ENCODE data around the gene NFIA.

Gene NFIA

GRCh38 chr1:61083807-61084440 is 1.6 kb downstream of the NFIA start:
- no peak for DNase-seq (ENCODE audit: low read depth, low spot score)

GRCh38 chr1:61084491-61085031 is 2.2 kb downstream of the NFIA start:
- DNase-seq (ENCODE audit: low read depth, low spot score): no peak

DNA sequence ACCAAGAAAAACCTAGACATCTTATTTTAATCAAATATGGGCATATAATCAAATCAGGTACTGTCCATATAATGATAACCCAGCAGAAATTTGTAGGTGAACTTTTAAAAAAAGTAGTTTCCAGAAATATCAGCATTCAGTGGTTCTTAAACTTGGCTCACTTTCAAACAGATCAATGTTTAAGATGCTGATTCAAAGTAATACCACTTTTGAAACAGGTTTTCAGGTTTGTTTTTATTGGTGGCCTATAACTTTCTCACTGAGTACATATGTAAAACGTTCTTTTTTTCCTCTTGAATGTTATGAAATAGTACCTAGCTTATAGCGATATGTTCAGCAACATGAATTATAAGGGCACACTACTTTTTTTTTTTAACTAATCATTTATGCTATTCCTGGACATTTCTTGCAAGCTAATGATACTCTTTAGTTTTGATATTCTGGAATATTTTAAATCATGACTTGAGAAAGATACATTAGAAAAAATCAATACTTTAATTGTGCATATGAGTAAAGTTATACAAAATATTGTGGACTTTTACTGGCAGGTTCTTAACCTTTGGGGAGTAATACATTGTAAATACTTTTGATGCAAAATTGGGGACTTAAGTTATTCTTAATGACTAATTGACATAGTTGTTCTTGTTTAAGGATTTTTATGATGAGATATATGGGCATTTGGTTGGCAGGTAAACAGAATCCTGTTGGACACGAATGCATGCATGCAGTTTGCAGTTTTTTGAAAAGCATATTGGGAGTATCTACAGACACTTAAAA is 3.0 kb downstream of the NFIA start:
- DNase-seq (ENCODE audit: low read depth, low spot score): no peak

GRCh38 chr1:61085983-61086644 is 3.8 kb downstream of the NFIA start:
- no peak for DNase-seq (ENCODE audit: low read depth, low spot score)

DNA sequence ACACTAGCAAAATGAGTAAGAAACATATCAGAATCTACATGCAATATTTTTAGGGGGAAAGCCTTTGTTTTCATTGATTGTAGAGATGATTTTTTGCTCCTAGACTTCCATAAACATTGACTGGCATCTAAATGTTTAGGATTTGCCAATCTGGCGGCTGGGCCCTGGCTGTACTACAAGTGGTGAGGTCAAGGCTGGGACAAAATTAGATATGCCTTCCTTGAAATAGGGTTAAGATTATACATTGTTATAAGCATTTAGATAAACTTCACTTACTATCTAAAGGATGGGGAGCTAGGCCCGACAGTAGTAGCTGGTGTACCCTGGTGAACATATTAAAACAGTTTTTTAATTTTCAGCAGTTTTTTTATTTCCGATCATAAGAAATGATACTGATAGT is 5.2 kb downstream of the NFIA start:
- DNase-seq (ENCODE audit: low read depth, low spot score): no peak

DNA sequence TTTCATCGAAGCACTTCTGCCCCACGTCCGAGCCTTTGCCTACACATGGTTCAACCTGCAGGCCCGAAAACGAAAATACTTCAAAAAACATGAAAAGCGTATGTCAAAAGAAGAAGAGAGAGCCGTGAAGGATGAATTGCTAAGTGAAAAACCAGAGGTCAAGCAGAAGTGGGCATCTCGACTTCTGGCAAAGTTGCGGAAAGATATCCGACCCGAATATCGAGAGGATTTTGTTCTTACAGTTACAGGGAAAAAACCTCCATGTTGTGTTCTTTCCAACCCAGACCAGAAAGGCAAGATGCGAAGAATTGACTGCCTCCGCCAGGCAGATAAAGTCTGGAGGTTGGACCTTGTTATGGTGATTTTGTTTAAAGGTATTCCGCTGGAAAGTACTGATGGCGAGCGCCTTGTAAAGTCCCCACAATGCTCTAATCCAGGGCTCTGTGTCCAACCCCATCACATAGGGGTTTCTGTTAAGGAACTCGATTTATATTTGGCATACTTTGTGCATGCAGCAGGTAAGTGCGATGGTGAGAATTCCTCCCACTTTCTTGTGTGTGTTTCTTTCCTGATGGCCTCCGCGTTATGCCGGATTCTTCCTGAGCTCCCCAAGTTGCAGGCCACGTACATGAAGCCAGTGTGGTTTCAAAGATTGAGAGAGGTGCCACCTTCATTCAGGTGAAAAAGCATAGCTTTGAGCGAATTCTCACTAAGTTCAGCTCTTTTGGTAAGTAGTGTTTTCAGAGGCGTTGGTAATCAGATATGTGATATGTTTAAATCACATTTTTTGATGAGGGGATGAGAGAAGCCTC is 6.0 kb downstream of the NFIA start:
- no peak for DNase-seq (ENCODE audit: low read depth, low spot score)

GRCh38 chr1:61089338-61089737 is 7.0 kb downstream of the NFIA start:
- no peak for DNase-seq (ENCODE audit: low read depth, low spot score)

DNA sequence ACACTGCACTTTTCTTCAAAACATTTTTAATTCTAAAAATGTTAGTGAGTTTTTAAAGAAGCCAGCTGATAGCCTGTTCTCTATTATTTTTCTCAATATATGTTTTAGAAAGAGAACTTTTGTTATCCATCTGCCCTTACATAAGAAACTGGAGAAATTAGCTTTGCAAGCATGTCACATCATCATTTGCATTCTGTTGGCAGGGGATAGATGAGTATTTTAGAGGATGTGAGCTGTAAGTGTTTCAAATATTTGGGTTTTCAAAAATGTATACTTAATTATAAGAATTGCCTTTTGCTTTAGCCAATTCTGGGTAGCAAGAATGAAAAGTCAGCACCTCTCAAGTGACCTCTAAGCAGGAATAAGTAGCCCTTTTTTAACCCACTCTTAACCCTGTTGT is 7.4 kb downstream of the NFIA start:
- no peak for DNase-seq (ENCODE audit: low read depth, low spot score)

DNA sequence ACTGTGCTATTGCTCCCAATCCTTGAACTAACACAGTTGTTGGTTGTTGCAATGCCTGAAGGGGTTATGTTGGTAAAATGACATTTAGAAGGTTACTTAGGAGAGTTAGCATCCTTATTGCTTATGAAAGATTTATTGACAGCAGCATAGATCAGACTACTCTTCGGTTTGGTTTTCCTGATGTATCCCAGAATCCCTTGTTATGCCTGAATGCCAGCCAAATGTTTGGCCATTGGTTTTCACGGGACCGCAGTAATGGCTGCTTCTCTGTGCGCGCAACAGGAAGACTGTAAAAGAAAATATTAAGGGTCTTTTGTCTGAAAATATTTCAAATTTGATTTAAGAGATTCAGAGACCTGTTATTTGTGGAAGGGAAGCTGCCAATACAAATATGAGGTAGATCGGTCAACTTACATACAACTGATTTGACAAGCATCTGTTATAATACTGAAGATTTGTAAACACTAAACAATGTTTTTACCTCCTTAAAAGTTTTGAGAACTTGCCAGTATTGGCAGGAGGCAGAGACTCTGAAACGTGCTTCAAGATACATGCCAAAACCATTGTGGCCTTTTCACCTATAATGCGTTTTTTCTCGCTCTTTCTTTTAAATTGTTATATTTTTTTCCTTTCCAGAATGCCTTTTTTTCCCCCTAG is 8.3 kb downstream of the NFIA start:
- no peak for DNase-seq (ENCODE audit: low read depth, low spot score)

GRCh38 chr1:61091455-61091854 is 9.1 kb downstream of the NFIA start:
- no peak for DNase-seq (ENCODE audit: low read depth, low spot score)

- DNase-seq (ENCODE audit: low read depth, low spot score): no peak
These were observed 10.3 kb downstream of the NFIA start for GRCh38 chr1:61092642-61093041.

GRCh38 chr1:61093525-61094137 is 11.3 kb downstream of the NFIA start:
- no peak for DNase-seq (ENCODE audit: low read depth, low spot score)

GRCh38 chr1:61094677-61095469 is 12.5 kb downstream of the NFIA start:
- DNase-seq (ENCODE audit: low read depth, low spot score): no peak

DNA sequence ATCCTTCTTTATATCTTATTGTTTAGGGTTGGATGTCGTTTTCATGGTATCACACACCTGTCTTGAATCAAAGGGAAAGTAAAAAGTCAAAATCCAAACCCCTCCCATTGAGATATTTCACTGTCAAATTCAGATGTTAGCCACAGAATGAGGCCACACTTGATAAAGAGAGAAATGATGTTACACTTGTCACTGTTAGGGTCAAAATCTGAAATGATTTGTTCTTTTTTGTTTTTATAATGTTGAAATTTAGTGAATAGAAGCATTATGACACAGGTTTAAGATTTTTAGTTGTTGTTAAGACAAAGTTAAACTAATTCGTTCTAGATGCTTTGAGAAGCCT is 13.1 kb downstream of the NFIA start:
- DNase-seq (ENCODE audit: low read depth, low spot score): no peak

DNA sequence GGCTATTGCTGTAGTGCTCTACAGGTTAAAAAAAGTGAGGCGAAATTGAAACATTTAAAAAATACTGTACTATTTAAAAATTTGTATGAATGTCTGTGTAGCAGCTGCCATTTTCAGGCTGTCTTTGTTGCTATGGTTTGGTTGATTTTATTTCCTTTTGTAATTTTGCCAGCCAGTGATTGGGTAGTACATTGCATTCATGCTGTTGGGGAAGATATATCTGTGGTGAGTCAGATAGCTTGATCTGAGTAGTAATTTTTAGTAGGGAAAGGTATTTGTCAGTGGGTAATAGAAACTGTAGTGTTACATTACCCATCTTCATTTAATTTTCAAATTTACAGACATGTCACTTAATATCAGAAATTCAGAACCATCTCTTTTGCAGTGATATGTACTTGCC is 15.0 kb downstream of the NFIA start:
- DNase-seq (ENCODE audit: low read depth, low spot score): no peak

- DNase-seq (ENCODE audit: low read depth, low spot score): no peak
These were observed 15.4 kb downstream of the NFIA start for GRCh38 chr1:61097722-61098121.

GRCh38 chr1:61098333-61098732 is 16.0 kb downstream of the NFIA start:
- no peak for DNase-seq (ENCODE audit: low read depth, low spot score)

- DNase-seq (ENCODE audit: low read depth, low spot score): no peak
These were observed 16.6 kb downstream of the NFIA start for GRCh38 chr1:61098906-61099437.

DNA sequence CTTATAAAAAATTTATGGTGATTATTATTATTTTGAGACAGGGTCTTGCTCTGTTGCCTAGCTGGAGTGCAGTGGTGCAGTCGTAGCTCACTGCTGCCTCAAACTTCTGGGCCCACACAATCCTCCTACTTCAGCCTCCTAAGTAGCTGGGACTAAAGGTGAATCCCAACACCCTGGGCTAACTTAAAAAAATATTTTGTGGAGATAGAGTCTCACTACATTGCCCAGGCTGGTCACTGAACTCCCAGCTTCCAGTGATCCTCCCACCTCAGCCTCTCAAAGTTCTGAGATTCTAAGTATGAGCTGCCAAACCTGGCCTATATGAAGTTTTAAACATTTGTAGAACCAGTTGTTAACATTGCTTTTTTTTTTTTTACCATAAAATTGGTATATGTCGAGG is 18.2 kb downstream of the NFIA start:
- no peak for DNase-seq (ENCODE audit: low read depth, low spot score)

GRCh38 chr1:61101536-61101935 is 19.2 kb downstream of the NFIA start:
- no peak for DNase-seq (ENCODE audit: low read depth, low spot score)

All from brain pericyte (primary cell).